ENCODE results near the gene ARID1B.

Gene ARID1B

DNA sequence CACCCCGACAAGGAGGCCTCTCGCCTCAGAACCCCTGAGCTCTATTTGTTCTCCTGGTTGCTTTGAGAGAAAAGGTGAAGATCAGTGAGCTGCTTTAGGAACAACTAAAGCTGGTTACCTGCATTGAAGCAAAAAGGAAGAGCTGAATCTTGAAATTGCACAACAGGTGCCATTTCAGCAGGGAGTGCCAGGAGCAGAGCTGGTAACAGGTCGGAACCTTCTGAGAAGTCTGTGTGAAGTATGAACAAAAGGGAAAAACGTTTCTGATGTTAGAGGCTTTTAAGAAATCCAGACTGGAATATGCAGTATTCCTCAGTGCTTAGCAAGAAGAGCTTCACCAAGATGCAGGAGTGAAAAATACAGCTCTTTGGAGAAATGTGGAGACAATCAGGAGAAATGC lies 382.2 kb downstream of the ARID1B start:
- DNase-seq (ENCODE audit: low spot score): no peak

DNA sequence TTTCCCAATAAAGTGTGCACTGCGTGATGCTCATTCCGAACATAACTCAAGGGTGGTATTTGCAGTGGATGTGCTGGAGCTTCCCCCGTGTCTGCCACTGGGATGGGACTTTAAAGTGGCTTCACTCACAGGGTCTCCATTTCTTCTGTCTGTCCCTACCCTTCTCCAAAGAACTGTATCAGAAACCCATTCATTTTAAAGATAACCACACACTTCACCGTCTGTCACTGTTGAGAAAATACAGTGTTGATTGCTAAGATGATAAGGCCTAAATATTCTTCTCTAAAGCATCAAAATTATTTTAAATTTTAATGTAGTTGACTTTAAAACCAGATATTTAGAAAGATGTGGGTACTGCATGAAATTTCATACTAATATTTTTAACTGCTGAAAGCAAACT lies 384.7 kb downstream of the ARID1B start:
- DNase-seq (ENCODE audit: low spot score): no peak

DNA sequence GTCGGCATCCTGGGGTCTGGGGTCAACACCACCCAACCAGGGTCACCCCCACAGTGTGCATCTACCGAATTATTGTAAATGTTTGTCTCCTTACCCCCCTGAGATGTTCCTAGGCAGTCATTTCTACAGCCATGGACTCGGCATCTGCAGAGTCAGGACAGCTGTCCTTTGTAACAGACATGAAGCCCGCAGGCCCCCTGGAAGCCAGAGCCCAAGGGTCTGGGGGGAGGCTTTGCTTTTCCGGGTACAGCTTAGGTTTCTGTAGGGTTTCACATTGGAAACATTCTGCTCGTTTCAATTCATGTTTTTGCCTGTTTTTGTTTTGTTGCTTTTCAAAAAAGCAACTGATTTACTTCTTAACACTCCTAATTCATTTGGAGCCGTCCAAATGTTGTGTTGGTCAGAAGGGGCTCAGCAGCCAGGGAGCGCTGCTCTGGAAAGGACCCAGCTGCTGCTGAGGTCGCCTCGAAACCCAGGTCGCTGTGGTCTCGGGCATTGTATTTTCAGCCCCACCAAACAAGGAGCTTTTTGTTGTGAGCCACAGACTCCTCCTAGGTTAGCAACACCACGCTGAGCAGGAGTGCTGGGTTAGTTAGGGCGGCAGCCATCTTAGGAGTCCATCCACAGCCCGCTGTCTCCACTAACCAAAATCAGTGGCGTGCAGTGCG lies 385.7 kb downstream of the ARID1B start:
- no peak for DNase-seq (ENCODE audit: low spot score)

DNA sequence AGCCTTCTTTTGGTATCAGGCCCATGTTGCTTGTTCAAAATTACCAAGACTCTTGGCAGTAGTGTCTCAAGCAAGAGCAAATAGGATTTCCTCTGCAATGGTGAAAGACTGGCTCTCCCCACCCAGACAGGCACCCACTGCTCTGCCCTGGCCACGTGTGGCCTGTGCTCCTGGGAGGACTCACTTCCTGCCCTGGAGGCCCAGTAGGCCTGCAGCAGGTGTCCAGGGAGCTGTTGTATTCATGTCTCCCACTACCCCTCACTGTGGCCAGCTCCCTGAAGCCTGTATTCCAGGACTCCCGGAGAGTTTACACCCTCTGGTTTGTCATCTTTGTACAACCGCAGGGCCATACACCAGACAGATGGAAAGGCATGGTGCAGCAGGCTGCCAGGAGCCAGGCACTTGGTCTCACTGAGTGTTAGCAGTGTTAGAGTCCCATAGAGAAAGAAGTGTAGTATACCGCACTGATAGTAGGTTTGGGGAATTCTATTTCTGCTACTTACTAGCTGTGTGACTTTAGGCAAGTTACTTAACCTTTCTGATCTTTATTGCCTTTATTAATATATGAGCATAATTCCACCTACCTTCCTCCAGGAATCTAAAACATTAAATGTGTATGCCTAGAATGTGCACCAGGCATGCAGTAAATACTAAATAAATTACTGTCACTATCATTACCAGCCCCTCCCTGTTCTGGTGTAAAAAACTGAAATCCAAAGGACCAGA lies 386.4 kb downstream of the ARID1B start:
- no peak for DNase-seq (ENCODE audit: low spot score)

DNA sequence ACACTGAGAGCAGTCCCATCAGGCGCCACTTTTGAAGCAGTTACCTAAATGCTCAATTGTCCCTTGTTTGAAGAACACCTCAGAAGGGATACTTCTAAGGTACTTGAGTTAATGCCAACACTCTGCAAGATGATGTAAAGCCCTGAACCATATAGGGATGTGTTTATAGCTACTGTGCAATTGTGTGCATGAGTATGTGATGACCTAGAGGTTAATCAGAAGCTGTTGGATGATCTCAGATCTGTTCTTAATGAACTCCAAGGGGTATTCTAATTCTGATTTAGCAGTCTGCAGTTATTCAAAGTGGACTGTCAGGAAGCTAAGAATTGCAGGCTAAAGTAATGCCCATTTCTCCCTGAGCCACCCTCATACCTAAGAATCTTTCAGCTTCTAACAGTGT lies 387.8 kb downstream of the ARID1B start:
- DNase-seq (ENCODE audit: low spot score): no peak

DNA sequence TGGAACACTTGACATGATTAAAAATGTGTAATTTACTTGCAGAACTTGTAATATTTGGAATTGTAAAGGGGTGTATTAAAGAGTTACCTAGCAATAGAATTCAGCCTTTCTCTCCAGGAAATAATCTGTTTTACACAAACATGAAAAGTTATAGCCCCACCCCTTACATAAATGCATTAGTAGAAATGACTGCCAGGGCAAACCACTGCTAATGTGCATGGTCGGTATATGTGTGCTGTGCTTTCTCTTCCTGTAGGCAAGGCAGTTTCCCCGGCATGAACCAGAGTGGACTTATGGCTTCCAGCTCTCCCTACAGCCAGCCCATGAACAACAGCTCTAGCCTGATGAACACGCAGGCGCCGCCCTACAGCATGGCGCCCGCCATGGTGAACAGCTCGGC lies 389.6 kb downstream of the ARID1B start:
- no peak for DNase-seq (ENCODE audit: low spot score)

DNA sequence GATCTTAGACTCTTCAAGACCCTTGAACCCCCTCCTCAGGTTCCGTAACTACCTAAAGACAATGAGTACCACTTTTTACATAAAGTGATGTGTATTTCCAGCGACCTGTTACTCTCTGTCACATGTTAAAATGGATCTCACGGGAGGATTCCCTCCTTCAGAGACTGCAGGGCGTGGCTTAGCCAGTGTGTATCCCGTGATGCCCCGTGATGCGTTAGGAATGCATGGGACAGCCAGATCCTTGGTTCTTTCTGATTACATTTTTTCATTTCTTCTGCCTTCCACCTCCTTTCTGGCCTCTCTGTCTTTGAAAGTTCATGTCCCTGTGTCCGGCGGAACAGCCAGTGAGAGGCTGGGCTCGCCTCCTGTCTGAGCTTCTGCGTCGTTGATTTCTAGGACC lies 390.7 kb downstream of the ARID1B start:
- DNase-seq (ENCODE audit: low spot score): no peak

DNA sequence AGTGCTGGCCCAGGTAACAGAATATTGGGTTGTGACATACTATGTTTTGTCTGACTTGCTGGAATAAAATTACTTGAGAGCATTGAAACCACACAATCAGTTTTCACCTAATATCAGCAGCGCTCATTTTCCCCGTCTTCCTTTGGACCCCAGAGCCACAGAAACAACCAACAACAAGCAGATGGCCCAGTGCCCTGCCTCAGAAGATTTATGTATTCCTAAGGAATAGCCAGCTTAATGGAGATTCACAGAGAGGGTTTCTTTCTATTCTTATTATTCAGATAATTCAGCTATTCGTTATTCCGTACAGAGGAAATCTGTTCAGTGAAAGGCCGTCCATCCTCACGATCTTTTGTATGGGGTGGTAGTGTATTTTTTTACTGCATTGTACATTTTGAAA lies 391.3 kb downstream of the ARID1B start:
- DNase-seq (ENCODE audit: low spot score): no peak

DNA sequence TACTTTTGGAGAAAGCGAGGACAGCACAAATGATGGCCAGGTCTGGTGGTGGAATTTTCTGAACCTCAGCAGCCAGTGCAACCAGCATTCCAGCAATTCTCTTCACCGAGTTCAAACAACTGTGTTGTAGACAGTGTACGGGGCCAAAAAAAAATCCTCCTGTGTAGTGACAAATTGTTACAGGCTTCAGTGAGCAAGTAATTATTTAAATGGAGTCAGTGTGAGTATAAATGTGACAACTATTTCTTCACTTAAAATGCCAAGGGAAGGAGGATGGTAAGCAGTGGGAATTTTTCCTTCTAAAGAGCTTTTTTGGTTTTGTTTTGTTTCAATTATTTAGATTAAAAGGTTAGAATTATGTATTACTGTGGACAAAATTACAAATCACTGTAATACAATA lies 392.0 kb downstream of the ARID1B start:
- no peak for DNase-seq (ENCODE audit: low spot score)

DNA sequence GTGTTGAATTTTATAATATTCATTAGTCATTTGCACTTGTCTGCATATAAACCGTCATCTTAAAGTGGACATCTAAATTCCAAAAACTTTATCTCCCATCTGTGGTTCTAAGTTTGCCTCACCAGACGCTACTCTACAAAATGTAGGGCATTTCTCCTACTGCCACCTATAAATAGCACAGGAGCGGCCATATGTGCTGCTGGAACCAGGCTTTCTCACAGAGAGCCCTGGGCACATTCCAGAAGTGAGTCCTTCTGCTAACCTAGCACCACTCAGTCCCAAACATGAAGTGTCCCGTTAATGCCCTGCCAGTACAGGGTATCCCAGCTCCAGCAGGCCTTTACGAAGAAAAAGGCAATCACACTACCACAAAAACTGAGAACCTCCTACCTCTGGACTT lies 392.5 kb downstream of the ARID1B start:
- DNase-seq (ENCODE audit: low spot score): no peak

DNA sequence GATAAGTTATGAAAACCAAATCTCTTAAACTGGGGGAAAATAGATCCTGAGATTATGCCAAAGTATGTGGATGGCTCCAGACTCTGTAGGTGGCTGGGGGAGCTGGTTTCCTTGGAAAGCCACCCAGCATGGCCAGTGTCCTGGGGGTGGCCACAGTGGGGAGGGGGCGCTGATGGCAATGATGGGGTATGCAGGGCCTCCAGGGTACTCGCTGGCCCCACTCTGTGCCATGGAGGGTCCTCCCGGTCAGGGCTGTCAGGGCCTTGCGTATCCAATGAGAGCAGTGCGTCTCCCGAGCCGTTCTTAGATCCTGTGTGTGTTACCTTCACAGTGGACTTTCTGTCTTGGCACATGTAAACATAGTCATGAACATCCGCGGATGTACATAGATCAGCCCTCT lies 393.4 kb downstream of the ARID1B start:
- no peak for DNase-seq (ENCODE audit: low spot score)

DNA sequence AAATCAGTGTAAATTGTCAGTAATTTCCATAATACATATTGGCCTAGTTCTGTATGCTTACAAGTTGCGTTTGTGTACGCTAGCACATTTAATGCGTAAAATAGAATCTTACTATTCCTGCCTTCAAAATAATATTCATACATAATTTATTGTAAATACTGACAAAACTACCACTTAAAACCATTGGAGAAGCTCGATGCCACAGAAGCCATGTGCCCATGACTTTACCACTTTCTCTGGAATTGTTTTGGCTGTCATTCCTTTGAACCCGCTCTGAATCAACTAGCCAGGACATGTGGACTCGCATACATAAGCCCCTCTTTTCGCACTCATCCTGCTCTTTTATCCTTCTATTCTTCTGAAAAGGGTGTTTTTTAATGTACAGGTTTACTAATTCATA lies 394.6 kb downstream of the ARID1B start:
- no peak for DNase-seq (ENCODE audit: low spot score)

DNA sequence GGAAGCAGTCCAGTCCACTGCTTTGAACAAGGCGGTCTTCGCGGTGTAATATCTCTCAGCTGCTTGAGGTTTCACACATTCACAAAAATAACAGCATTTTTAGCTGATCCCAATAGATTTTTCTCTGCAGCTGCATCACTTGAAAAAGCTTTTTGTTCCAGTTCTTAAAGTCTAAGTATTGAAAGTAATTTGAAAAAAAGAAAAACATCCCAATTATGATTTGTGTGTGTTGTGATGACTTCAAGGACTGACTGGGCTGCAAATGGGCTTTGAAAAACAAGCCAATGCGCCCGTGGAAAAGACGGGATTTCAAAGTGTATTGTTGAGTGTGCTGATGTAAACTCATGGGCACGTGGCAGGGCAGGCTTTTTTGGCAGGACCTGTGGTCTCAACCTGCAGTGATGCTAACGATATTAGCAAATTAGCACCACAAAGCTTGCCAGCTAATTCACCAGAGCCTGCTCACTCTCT lies 395.1 kb downstream of the ARID1B start:
- DNase-seq (ENCODE audit: low spot score): no peak

DNA sequence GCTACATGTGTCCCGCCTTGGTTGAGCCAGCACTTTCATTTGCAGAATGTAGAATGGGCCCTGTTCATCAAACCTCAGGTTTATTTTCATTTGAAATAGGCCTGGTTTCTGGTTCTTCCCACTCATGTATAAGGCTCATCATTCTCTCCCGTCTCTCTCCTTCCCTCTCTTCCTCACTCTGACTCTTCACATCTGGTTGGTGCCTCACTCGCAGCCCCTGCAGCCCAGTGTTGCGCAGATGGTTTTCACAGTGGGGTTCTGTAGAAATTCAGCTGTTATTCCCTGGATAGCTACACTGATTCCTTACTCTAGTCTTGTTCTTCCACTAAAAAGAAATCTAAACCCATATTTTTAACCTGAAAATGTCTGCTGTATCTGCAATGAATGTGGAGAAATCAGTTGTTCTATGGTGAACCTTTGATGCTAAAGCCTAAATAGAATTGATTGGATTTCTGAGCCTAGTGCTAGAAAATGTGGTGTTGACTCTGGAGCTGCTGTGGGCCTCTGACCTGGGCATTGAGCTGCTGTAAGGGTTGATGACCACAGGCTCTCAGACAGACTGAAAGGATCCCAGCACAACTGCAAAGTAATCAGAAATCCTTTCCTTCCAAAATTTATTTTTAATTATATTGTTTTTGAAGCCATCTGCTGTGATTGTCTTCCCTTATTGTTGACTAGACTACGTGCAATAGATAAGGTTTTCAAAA lies 395.8 kb downstream of the ARID1B start:
- DNase-seq (ENCODE audit: low spot score): no peak

DNA sequence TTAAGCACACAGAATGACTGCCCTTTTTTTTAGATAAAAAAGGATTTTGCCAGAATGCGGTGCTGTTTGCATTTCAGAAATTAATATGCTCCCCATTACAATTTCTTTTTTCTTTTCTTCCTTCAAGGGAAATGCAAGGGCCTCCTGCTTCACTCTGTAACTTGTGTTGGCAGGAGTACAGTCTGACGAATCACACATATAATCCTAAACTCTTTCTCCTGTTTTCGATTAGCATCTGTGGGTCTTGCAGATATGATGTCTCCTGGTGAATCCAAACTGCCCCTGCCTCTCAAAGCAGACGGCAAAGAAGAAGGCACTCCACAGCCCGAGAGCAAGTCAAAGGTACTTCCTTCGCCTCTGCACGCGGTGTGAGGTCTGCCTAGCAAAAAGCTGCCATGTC lies 396.6 kb downstream of the ARID1B start:
- no peak for DNase-seq (ENCODE audit: low spot score)

DNA sequence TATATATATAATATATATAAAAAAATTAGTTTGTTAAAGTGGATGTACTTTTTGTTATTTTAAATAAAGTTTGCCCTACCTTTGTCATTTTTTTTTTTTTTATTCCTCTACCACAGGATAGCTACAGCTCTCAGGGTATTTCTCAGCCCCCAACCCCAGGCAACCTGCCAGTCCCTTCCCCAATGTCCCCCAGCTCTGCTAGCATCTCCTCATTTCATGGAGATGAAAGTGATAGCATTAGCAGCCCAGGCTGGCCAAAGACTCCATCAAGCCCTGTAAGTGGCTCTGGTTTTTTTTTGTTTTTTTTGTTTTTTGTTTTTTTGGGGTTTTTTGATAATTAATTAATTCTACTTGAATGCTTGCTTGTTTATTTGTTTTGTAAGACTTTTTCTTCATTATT lies 397.6 kb downstream of the ARID1B start:
- no peak for DNase-seq (ENCODE audit: low spot score)

DNA sequence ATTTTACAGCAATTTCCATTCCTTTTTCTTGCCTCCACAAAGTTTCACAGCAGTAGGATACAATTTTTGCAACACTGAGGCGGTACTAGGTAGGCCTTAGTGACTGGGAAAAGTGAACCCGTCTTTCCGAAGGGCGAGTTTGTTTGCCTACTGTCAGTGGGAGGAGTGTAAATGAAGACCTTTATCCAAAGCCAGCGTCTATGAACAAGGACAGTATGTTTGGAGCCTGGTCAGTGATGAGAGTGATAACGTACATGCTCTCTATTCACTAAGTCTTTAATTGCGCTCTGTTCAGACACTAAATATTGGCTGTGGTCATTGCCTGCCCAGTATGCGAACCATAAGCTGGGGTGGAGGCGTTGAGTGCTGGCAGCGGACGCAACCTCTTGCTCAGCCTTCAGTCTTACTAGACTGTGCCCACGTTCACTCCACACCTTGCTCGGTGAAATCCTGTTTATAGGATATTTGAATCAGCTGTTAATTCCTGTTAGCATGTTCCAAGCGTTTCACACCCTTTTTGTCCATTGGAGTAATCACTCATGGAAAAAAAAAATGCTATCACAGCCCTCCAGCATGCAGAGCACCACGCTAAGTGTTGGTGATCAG lies 400.7 kb downstream of the ARID1B start:
- DNase-seq (ENCODE audit: low spot score): no peak

DNA sequence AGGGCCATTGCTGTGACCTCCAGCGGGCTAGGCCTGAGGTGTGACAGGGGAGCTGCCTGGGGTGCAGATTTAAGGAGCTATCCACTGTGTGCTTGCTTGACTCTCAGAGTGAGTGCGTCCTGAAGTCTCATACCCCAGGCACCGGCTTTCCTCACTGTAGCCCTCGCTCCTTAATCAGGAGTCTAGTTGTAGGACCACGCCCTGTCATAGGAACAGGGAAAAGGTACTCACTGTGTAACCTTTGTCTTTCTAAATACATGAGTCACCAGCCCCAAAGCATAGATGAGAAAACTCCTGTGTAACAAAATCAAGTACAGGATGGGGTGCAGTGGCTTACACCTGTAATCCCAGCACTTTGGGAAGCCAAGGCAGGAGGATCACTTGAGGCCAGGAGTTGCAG lies 404.5 kb downstream of the ARID1B start:
- no peak for DNase-seq (ENCODE audit: low spot score)

DNA sequence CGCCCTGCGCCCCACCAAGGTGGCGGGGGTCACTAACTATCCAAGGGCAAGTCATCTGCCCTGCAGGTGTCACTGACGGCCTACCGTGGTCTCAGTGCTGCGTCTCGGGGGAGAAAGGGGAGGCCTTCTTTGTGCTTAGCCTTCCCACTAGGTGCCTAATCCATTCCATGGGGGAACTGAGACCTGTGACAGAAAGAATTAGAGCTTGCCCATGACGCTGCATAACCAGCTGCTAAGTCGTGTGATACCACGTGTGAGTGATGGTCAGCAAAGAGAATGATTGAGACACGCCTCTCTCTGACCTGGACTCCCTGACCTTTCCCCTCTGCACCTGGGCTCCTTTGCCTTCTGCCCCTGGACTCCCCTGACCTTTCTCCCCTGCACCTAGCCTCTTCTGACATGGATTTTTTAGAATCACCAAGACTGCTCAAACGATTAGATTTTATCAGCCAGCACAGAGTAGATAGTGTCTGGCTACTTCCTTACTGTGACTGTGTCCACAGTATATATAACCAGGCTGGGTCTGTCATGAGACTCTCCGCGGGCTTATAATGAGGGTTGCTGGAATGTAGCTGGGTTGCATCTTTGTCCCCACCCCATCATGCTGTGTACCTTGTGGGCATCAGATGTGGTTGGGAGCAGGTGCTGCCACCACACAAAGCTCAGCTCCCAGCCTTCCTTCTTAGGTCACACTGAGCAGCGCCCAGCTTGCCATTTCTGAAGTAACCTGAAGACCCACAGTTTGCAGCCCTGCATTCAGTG lies 405.5 kb downstream of the ARID1B start:
- DNase-seq (ENCODE audit: low spot score): no peak

DNA sequence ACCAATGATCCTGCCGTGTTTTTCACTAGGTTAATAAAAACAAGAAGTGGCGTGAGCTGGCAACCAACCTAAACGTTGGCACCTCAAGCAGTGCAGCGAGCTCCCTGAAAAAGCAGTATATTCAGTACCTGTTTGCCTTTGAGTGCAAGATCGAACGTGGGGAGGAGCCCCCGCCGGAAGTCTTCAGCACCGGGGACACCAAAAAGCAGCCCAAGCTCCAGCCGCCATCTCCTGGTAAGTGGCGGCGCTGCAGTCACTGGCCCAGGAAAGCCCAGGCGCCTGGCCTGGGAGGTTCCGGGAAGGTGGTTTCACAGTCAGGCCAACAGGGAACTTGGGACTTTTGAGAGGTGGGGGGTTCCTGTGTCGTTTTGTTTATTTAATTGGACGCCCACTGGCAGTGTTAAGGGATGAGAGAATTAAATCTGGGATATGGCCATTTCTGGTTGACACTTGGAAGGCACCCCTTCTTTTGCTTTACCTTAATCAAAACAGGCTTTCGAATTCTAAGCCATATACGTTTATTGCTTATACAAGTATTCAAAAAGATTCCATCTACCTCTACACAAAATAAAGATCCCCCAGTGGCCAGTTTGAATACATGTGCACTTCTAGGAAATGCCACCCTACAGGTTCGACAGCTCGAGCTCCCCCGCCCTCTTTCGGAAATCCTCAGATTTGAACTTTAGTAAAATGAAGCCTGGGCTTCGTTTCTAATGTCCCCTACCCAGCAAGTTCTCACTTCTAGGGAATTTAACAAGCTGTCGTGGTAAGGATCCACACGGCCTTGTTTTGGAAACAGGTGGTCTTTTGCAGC lies 407.2 kb downstream of the ARID1B start:
- DNase-seq (ENCODE audit: low spot score): peak; percentile 36

DNA sequence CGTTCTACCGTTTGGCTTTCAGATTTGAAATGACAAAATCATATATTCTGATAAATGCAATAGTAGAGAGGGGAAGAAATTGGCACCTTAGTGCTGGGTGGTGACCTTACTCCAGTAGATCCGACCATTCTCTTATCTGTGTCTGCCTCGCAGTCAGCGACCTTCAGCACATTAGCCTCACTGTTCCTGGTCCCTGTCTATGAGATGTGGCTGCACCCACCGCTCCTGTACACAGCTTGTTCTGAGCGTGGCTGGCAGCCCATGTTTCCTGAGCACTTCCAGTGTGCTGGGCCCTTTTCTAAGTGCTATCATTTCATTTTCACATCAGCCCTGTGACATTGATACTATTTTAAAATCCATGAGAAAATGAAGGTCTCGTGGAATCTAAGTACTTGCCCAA lies 408.0 kb downstream of the ARID1B start:
- DNase-seq (ENCODE audit: low spot score): no peak
